GM12892 (cell line): ENCODE data around the gene TFEB.

Experiments
- DNase-seq: peaks from one replicate; pipeline ENCODE4 v3.0.0; 2011; ENCODE audit not compliant: insufficient read length
- FAIRE-seq: peaks from 2 replicates; lab custom pipeline; 2011; peaks lifted over from hg19 to GRCh38; lab: Jason Lieb, UNC
- POLR2A ChIP-seq: IDR thresholded peaks from 2 replicates; pipeline ENCODE4 v1.6.1; 2011; ENCODE audit warnings: low read depth, low read length, control low read depth
- POLR2AphosphoS5 ChIP-seq: IDR thresholded peaks from 2 replicates; pipeline ENCODE4 v1.6.1; 2011; ENCODE audit warnings: low read depth, low read length, control low read depth
- TAF1 ChIP-seq: IDR thresholded peaks from 2 replicates; pipeline ENCODE4 v1.6.1; 2011; ENCODE audit warnings: low read depth, mild to moderate bottlenecking, control low read depth, low read length, borderline replicate concordance

TFEB gene

GRCh38 chr6:41693281-41694240, 41.8 kb downstream of the TFEB start:
- no peak for DNase-seq
- no peak for FAIRE-seq

GRCh38 chr6:41692730-41693129, 42.7 kb downstream of the TFEB start:
- no peak for TF ChIP-seq POLR2A
- TF ChIP-seq TAF1, result no peak
- TF ChIP-seq POLR2AphosphoS5, result no peak
- no peak for DNase-seq
- FAIRE-seq, result no peak

More at GRCh38 chr6:41693281-41694240, 41.8 kb downstream of the TFEB start:
- TF ChIP-seq TAF1, result no peak
- no peak for TF ChIP-seq POLR2A
- no peak for TF ChIP-seq POLR2AphosphoS5

DNA sequence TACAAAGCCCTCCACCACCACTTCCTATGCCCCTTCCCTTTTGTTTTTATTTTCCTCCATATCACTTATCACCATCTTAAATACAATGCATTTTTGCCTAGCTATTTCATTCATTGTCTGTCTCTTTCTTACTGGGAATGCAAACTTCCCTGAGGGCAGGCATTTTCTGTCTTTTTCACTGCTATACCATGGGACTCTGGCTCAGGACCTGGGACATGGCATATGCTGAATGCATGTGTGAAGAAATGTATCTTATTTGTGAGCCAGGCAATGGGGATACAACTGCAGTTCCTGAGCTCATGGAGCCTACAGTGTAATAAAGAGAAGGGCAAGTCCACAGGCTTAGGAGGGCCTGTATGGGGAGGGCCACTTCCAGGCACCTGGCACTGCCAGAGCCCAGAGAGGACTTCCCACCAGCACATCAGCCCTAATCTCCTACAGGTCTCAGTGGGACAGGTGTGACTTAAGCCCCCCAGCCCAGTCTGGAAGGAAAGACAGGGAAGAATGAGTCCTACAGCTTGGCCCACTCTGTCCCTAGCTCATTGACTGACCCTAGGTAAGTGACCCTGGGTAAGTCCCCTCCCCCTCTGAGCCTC, 43.2 kb downstream of the TFEB start:
- no peak for DNase-seq
- no peak for FAIRE-seq
- TF ChIP-seq POLR2A (no peak), POLR2AphosphoS5 (no peak), TAF1 (no peak)

DNA sequence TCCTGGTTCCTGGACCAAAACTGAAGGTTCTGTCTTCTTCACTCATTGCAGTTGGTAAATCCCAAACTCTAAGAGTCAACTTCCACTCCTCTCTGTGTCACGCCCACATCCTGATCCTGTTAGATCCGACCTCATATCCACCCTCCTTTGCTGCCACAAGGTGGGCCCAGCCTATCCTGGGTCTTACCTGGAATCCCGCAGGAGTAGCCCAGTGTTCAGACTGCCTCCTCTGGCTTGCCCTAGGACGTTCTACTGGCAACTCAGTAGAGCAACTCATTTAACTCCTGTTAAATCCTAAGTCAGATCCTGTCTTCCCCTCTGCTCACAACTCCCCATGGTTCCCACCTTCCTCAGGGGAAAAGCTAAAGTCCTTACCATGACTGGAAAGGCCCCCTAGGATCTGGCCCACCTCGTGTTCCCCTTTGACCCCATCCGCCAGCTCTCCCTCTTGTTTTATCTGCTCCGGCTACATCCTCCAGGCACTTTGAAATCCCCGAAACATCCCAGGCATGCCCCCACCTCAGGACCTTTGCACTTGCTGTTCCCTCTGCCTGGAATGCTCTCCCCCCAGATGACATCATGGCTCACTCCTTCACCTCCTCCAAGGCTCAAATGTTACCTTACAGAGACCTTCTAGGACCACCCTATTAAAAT, 43.9 kb downstream of the TFEB start:
- TF ChIP-seq POLR2A (no peak), TAF1 (no peak), POLR2AphosphoS5 (no peak)
- no peak for DNase-seq
- FAIRE-seq, result no peak

DNA sequence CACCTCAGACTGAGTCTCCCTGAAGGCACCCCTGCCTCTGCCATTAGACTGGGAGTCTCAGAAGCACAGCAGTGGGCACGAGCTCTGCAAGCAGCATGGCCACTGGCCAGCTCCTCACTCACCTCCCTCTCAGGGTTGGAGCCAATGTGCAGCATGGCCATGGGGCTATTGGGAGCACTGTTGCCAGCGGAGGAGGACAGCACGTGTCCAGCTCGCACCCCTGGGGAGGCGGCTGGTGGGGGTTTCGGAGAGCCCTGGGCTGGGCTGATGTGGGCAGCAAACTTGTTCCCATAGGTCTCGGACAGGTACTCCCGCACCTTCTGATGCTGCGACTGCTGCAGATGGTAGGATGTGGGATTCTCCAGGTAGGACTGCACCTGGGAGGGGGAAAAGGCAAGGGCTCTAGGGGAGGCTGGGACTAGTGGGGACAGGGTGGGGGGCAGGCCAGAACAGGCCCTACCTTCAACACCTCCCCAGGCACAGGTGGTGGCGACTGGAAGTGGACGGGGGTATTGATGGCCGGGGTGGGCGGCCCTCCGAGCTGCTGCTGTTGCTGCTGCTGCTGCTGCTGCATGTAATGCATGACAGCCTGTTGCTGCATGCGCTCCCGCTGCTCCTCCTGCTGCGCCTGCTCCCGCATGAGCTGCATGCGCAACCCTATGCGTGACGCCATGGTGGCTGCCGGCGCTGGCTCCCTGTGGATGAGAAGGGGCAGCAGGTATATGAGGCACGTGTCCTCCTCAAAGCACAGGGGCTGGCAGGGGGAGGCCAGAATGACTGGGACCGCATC, 44.7 kb downstream of the TFEB start:
- DNase-seq (no peak), FAIRE-seq (no peak)
- TF ChIP-seq POLR2A (no peak), TAF1 (no peak), POLR2AphosphoS5 (no peak)

GRCh38 chr6:41689171-41690008, 46.0 kb downstream of the TFEB start:
- FAIRE-seq (no peak), DNase-seq (no peak)
- TF ChIP-seq POLR2AphosphoS5 (no peak), TAF1 (no peak), POLR2A (no peak)

DNA sequence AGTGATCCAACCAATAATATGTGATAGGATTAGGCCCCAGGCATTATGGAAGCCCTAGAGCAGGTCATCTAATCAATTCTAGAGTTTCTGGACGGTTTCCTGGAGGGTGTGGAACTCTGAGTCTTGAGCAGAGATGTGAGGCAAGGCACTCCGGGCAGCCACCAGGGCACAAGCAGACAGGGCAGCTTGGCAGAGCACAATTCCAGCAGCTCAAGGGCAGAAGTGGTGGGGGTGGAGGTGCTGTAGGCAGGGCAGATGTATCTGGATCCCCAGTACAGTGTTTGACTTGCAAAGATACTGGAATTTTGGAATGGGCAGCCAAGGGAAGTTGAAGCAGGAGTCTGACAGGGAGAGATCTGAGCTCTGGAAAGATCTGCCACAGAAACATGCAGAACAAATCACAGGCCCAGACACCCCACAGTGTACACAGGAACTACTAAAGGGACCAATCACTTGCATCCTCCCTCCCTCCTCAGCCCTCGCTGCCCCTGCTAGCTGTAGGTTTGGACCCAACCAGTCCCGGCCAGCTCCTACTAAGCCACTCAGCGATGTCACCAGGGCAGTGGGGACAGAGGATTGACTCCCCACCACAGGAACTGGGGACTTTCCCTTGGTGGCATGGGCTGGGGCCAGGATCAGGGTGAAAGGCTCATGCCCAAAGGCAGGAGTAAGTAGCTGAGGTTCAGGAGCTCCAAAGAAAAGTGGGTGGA, 47.0 kb downstream of the TFEB start:
- TF ChIP-seq POLR2AphosphoS5, result no peak
- no peak for TF ChIP-seq POLR2A
- TF ChIP-seq TAF1, result no peak
- DNase-seq (no peak), FAIRE-seq (no peak)

- TF ChIP-seq POLR2A, result no peak
- no peak for TF ChIP-seq POLR2AphosphoS5
- no peak for TF ChIP-seq TAF1
- DNase-seq, result no peak
- no peak for FAIRE-seq
Measured at GRCh38 chr6:41687501-41688175, 47.8 kb downstream of the TFEB start.

GRCh38 chr6:41685641-41686380, 49.6 kb downstream of the TFEB start:
- no peak for FAIRE-seq
- TF ChIP-seq TAF1 (no peak), POLR2A (no peak), POLR2AphosphoS5 (no peak)
- DNase-seq, result no peak
